Transverse colon (tissue), 3 donors: ENCODE results near the gene ACSS1.

Source experiments
- CTCF ChIP-seq, 5 experiments: fragments of 200-600 bp in 3 of 5; fragments of 450-650 bp in 2 of 5; sonication (generic) in 3 of 5; IDR thresholded peaks; 1 replicate in 2 of 5; 2 replicates in 3 of 5; pipeline ENCODE4 v1.5.1; 2016 to 2017; ENCODE audit warnings: antibody characterized with exemption in 5 of 5, inconsistent platforms in 3 of 5, mild to moderate bottlenecking in 2 of 5, moderate library complexity in 1 of 5
- EP300 ChIP-seq: sonication (generic); formaldehyde crosslinking; IDR thresholded peaks from one replicate; pipeline ENCODE4 v1.6.1; 2017; ENCODE audit warnings: antibody characterized with exemption, low read depth

- TF ChIP-seq CTCF (IDR thresholded peaks at IDR 0.05) (no peak), EP300 (no peak)
These were observed 39.6 kb upstream of the ACSS1 start for GRCh38 chr20:25097498-25097897.
